ENCODE data around the gene EIF5A.

- TF ChIP-seq, protein P1, sequence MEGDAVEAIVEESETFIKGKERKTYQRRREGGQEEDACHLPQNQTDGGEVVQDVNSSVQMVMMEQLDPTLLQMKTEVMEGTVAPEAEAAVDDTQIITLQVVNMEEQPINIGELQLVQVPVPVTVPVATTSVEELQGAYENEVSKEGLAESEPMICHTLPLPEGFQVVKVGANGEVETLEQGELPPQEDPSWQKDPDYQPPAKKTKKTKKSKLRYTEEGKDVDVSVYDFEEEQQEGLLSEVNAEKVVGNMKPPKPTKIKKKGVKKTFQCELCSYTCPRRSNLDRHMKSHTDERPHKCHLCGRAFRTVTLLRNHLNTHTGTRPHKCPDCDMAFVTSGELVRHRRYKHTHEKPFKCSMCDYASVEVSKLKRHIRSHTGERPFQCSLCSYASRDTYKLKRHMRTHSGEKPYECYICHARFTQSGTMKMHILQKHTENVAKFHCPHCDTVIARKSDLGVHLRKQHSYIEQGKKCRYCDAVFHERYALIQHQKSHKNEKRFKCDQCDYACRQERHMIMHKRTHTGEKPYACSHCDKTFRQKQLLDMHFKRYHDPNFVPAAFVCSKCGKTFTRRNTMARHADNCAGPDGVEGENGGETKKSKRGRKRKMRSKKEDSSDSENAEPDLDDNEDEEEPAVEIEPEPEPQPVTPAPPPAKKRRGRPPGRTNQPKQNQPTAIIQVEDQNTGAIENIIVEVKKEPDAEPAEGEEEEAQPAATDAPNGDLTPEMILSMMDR (conservative IDR thresholded peaks at IDR 0.05 in 1 of 2, IDR thresholded peaks at IDR 0.05 in 1 of 2; ENCODE audit: extremely low read depth in 1 of 2, insufficient read depth in 1 of 2, low read depth in 1 of 2, low read length in 2 of 2) = no peak
- TF ChIP-seq EZH2 (IDR thresholded peaks at IDR 0.05; ENCODE audit: borderline replicate concordance, low read length) = no peak
Measured at GRCh38 chr17:7317161-7317803, 9.9 kb downstream of the EIF5A start.
